Fibroblast of the aortic adventitia (primary cell): ENCODE measurements around the gene GHRHR. TPM values are rescaled to one million over a fixed set of nuclear protein-coding genes. Genes with fewer than 3 reads are reported as not detected.

ENCODE experiments used
- DNase-seq: peaks from one replicate; pipeline ENCODE4 v3.0.0-alpha.2; 2010; ENCODE audit warnings: low read depth
- H3K4me3 ChIP-seq: 2 replicates; pipeline ENCODE4 v1.5.1; 2011; ENCODE audit warnings: low read depth, mild to moderate bottlenecking, control low read depth, low read length, moderate library complexity
- total RNA-seq: library from RNA; depleted of rRNA; stranded (reverse); fragments of >200 nt; gene quantifications from 2 replicates; pipeline ENCODE4 v1.2.3, GENCODE V29; 2012; ENCODE audit warnings: low replicate concordance
- TF ChIP-seq, protein P1 (sequence below): IDR thresholded peaks from 2 replicates; pipeline ENCODE4 v1.5.1; 2011; ENCODE audit warnings: mild to moderate bottlenecking, low read length, control low read depth, inconsistent platforms; ENCODE audit not compliant: insufficient read depth

Gene GHRHR
- total RNA-seq, 1 donor = not detected

DNA sequence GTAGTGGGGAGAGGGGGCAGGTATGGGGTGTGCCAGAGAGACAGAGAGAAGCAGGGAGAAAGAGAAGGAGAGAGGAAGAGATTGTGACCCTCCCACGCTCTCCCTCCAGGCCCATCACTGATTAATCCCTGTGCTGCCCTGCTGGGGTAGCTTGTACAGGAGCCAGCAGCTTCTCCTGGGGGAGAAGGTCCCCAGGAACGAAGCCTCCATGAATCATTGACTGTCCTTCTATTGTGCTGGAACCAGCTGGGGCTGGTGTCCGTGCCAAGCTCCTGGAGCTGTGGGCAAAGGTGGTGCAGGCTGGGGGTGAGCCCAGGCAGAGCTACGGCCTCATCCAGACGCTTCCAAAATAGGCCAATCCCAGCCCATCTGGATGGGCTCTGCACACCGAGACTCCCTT, 31.2 kb upstream of the GHRHR start:
- no peak for DNase-seq
- no peak overlapping the region for H3K4me3 ChIP-seq
- TF ChIP-seq, protein P1, sequence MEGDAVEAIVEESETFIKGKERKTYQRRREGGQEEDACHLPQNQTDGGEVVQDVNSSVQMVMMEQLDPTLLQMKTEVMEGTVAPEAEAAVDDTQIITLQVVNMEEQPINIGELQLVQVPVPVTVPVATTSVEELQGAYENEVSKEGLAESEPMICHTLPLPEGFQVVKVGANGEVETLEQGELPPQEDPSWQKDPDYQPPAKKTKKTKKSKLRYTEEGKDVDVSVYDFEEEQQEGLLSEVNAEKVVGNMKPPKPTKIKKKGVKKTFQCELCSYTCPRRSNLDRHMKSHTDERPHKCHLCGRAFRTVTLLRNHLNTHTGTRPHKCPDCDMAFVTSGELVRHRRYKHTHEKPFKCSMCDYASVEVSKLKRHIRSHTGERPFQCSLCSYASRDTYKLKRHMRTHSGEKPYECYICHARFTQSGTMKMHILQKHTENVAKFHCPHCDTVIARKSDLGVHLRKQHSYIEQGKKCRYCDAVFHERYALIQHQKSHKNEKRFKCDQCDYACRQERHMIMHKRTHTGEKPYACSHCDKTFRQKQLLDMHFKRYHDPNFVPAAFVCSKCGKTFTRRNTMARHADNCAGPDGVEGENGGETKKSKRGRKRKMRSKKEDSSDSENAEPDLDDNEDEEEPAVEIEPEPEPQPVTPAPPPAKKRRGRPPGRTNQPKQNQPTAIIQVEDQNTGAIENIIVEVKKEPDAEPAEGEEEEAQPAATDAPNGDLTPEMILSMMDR = no peak

DNA sequence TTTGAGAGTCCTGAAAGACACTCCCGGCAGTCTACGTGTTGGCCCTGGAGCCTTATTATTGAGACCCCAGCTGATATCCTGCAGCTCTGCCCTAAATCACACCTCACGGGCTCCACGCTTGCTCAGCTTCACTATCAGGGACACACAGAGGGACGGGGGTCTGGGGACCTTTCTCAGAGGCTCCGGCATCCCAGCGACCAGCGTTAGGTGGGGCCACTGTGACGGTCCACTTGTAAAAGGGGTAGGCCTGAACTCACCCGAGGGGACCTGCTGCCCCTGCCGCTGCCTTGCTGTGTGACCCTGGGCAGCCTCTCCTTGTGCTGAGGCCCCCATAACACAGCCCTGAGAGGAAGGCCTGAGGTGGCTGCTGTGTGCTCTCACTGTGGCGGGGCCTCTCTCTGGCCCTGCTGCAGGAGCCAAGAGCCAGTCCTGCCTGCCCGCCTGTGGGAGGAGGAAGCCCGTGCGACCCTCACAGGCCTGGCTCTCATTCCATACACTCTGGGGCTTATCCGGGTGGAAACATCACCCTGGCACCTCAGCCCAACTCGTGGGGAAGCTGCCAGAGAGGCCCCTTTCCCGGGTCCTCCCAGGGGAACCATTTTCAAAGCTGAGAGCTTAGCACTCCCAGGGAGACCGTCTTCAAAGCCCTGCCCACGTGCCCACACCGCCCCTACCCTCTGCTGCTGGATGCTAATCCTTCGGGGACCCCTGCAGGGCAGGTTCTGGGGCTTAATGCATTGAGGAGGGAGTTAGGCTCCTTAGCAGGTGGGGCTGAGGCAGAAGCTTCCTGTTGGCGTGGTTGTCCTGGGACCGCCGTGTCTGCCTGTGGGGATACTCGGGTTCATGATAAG, 30.4 kb upstream of the GHRHR start:
- no peak for DNase-seq
- H3K4me3 ChIP-seq = no peak overlapping the region
- TF ChIP-seq, protein P1 = no peak

DNA sequence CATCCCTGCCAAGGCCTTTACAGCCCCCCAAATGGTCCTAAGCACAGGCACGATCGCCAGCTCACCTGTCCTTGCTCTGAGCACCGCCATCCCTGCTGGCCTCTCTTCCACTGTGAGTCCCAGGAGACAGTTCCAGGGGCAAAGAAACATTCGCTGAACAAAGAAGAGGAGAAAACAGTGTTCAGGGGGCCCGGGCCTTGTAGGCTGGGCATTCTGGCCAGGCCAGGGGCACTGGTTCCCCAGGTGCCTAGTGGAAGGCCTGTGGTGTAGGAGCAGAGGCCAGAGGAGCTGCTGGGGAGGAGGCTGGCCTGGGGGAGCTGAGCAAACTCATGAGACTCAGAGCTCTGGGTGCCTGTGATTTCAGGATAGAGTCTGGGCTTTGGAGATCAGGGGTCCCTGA, 29.5 kb upstream of the GHRHR start:
- no peak overlapping the region for H3K4me3 ChIP-seq
- no peak for DNase-seq
- TF ChIP-seq, protein P1 = no peak

DNA sequence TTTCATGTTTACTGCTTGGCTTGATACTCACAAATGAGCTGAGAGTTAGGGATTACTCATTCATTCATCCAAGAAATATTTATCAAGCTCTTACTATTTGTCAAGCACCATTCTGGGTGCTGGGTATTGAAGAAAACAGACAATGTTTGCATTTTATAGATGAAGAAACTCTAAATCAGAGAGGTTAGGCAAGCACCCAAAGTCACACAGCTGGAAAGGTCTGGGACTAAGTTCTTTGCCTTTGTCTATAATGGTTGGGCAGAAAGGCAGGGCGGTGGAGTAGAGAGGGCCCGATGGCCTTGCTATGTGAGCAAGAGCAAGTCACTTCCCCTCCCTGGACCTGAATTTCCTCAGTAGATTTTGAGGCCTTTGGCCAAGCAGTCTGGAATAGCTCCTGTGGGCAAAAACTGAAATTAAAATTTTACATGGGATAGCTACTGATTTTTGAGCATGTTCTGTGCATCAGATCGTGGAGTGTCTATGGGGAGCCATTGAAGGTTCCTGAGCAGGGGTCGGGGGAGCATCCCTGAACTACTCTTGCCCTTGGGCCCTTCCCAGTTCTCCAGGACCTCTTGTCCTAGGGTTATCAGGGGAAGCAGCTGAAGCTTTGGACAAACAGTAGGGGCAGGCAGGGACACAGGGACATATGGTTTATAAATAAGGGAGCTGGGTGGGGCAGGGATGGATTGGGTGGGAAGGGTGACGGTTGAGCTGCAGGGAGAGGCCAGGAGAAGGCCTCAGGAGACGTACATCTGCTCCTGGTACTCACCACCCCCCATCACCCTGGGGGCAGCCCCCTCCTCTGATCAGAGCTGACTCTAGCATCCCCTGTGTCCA, 28.8 kb upstream of the GHRHR start:
- no peak for DNase-seq
- H3K4me3 ChIP-seq = no peak overlapping the region
- TF ChIP-seq, protein P1 = no peak

DNA sequence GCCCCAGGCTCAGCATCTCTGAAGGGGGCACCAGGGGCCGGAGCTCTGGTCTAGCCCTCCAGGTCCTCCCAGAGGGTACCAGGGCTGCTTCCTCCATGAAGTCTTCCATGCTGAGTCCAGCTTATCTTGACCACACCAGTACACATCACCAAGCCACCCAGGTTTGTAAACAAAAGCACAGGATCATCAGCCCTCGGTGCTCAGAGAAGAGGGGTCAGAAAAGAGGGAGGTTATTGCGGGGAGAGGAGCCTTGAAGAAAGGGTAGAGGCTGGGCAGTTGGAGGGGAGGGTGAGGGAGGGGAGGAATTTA, 28.2 kb upstream of the GHRHR start:
- no peak for DNase-seq
- H3K4me3 ChIP-seq = no peak overlapping the region
- TF ChIP-seq, protein P1 = no peak

DNA sequence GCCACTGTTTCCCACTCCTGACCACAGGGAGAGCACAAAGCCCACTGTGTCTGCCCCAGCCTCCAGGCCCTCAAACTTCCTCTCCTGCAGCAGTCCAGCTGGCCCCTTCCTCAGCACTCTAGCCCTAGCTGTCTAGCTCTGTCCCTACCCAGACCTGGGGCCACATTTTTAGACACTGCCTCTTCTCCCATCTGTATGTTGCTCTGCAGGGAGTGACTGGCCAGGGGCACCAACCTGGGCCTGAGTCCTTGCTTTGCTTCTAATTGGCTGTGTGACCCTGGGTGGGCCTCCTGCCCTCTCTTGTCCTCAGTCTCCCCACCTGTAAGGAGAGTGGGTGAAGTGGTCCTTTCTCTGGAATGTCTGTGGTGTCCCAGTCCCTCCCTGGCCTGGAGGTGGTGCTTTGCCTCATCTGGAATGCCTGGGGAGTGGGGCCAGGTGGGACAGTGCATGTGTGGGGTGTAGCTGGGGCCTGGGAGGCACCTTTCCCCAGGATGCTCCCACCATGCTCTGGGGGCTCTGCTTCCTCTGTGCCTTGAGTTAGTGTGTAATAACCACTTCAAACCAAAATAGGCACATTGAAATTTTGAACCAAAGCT, 27.0 kb upstream of the GHRHR start:
- TF ChIP-seq, protein P1 = no peak

More for the DNA sequence above, 27.0 kb upstream of the GHRHR start:
- DNase-seq = no peak
- no peak overlapping the region for H3K4me3 ChIP-seq
